NK-92 treated with Interleukin-12 subunit alpha and Interleukin-12 subunit beta, amount 100 ng/mL, for 24 hours (cell line): Measurements from ENCODE around the gene CES4A.
"Not testable (repeated sequence)": the region's sequence is repeated elsewhere in the genome, so short reads cannot be mapped to it uniquely, and the experiment has no call there.

Experiments used
- DNase-seq: peaks from one replicate; lab custom pipeline; 2025; lab: John Stamatoyannopoulos, UW

Gene CES4A

DNA sequence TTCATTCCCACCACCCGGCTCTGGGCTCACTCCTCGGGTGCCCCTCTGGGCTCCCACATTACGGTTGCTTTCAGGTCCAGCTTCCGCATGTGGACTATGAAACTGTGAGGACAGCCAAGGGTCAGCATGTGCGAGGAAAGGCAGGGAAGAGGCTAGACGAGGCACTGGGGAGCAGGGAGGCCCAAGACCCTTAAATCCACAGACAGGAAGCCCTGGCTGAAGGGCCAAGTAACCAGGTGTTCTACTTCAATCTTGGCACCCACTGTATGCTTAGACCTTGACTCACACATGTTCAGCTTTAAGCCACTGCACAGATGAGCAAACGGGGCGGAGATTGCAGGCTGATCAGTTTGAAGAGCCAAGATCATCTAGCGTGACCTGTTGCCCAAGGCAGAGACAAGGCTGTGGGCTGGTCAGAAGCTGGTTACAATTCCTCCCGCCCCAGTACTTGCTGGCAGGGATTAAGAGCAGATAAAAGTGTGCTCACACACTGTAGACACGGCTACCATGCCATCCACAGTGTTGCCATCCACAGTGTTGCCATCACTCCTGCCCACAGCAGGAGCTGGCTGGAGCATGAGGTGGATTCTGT is at the start of gene CES4A:
Gene CES4A, plus strand, starts transcription at position 393 of the 592 bp plus-strand sequence. Its CDS starts 184 bp downstream, at position 577.
- peak; percentile 38 for DNase-seq

DNA sequence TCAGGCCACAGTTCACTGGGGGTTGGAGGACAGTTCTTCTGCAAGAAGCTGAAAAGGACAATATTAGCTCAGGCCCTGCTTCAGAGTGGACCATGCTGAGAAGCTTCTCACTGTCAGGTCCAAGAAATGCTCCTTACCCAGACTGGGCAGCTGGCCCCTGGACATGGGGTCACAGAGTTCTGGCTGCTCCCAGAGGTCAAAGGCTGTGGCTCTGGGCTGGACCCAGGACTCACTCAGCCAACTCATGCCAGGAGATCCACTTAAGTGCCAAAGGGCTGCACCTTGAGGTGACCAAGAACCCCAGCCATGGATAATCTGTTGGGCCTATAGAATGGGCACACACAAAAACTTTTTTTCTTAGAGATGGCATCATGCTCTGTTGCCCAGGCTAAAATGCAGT is 49.0 kb upstream of the CES4A start:
- DNase-seq: no peak

DNA sequence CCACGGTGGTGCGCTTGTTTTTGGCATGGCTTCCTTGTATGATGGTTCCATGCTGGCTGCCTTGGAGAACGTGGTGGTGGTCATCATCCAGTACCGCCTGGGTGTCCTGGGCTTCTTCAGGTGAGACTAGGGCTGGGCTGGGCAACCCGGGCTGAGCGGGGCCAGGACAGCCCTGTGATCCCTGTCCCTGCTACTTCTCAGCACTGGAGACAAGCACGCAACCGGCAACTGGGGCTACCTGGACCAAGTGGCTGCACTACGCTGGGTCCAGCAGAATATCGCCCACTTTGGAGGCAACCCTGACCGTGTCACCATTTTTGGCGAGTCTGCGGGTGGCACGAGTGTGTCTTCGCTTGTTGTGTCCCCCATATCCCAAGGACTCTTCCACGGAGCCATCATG is 48.2 kb upstream of the CES4A start:
- DNase-seq: no peak

DNA sequence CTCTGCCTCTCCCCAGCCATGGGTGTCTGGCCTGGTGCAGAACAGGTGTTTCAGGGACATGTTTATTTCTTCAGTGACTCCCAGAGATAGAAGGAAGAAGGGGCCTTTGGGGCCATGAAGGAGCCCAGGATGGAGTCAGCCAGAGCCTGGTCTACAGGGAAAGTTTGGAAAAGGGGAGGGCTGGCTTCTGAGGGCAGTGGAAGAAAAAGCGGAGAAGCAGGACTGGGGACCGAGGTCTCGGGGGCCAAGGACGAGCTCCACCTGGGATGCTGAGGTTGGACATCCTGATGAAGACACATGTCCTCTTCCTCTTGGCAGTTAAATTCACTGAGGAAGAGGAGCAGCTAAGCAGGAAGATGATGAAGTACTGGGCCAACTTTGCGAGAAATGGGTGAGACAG is 45.4 kb upstream of the CES4A start:
- DNase-seq: no peak

DNA sequence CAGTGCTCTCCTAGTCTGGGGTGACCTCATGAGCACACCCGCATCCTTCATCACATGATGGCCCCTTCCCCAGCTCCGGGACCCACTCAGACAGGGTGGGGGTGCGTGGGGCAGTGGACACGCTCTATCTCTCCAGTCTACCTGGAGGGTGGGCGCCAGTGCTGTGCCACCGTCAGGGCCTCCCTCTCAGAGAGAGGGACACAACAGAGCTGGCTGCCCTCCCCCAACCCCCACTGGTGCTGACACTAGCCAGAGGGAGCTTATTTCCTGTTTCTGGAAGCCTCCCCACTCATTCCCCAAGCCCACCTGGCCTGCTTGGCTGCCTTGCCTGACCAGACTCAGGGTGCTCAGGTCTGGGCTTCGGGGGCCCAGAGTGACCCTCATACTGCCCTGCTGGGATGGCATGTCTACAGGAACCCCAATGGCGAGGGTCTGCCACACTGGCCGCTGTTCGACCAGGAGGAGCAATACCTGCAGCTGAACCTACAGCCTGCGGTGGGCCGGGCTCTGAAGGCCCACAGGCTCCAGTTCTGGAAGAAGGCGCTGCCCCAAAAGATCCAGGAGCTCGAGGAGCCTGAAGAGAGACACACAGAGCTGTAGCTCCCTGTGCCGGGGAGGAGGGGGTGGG is 44.8 kb upstream of the CES4A start:
- no peak for DNase-seq

DNA sequence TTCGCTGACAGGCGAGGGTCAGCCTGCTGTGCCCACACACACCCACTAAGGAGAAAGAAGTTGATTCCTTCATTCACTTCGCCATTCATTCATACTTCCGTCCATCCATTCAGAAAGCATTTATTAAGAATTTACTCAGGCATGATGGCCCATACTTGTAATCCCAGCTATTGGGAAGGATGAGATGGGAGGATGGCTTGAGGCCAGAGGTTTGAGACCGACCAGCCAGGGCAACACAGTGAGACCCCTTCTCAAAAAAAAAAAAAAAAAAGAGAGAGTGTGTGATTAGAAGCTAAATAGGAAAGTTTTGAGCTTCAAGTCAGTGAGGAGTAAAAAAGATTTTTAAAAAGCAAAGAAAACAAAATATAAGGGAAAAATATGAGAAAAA is 44.3 kb upstream of the CES4A start:
- DNase-seq: no peak

DNA sequence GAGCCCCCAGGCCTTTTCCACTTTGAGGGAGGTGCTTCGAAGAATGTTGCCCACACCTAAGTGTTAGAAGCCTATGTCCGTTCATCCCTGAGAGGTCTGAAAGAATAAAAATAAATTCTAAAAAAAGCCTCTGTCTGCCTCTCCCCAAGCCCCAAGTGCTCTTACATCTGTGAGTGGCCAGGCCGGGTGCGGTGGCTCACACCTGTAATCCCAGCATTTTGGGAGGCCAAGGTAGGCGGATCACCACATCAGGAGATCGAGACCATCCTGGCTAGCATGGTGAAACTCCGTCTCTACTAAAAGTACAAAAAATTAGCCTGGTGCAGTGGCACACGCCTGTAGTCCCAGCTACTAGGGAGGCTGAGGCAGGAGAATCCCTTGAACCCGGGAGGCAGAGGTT is 43.4 kb upstream of the CES4A start:
- not testable (repeated sequence) for DNase-seq

DNA sequence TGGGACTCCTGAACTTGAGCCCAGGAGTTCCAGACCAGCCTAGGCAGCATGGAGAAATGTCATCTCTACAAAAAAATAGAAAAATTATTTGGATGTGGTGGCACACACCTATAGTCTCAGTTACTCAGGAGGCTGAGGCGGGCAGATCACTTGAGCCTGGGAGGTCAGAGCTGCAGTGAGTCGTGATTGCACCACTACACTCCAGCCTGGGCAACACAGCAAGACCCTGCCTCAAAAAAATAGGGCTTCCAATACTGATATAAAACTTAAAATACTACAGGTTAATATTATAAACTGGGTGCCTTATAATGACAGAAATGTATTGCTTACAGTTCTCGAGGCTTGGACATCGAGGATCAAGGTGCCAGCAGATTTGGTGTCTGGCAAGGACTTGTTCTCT is 42.5 kb upstream of the CES4A start:
- DNase-seq: no peak

DNA sequence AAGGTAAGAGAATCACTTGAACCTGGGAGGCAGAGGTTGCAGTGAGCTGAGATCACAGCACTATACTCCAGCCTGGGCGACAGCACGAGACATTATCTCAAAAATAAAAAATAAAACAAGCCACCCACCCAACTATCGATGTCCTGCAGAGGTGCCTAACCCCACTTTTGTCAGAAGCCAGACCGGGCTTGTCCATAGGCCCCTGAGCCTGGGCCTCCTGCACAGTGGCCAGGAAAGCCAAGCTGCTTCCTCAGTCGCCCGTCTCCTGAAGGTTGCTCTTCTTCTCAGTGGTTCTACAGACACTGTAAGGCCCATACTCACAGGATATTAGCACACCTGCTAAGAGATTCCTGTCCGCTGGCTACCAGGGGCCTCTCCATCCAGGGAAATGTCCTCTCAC is 41.8 kb upstream of the CES4A start:
- DNase-seq: no peak

DNA sequence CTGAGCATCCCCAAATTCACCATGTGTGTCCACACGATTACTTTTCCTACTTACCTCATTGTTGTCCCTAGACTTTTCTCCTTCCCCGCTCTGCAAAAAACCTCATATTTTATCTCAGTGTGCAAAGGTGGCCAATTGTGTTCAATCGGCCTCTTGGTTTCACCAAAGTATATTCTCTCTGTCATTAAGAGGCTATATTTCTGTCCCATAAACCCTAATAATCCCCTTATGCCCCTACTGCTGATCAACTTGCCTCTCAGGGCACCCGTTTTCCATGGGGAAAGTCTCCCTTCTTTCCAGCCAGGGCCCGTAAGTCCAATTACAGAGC is 41.5 kb upstream of the CES4A start:
- no peak for DNase-seq

DNA sequence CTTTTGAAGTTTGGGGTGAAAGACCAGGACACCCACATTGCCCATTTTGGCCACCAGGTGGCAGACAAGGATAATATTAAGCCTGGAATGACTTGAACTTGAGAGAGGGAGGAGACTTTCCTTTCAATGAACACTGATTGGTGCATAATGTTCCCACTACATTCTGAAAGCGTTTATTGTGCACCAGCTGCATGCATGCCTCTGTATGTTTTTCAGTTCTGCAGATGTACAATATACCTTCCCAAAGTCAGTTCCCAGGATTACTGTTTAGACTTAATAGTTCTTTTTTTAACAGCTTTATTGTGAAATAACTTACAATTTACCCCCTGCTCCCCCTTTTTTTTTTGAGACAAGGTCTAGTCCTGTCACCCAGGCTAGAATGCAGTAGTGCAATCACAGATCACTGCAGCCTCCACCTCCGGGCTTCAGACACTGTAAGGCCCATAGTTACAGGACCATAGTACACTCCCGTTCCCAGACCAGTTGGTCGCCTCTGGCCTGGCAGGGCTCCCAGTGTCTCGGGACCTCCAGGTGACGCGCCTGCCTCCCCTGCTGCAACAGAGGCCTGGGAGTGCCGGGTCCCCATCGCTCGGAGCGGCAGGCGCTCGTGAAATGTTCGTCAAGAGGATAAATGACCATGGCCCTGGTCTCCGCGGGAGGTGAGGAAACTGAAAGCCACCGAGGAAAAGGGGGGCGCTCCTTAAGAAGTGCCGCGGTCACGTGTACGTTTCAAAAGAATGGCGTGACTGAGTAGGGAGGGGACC is 40.9 kb upstream of the CES4A start:
- DNase-seq: peak; percentile 34

DNA sequence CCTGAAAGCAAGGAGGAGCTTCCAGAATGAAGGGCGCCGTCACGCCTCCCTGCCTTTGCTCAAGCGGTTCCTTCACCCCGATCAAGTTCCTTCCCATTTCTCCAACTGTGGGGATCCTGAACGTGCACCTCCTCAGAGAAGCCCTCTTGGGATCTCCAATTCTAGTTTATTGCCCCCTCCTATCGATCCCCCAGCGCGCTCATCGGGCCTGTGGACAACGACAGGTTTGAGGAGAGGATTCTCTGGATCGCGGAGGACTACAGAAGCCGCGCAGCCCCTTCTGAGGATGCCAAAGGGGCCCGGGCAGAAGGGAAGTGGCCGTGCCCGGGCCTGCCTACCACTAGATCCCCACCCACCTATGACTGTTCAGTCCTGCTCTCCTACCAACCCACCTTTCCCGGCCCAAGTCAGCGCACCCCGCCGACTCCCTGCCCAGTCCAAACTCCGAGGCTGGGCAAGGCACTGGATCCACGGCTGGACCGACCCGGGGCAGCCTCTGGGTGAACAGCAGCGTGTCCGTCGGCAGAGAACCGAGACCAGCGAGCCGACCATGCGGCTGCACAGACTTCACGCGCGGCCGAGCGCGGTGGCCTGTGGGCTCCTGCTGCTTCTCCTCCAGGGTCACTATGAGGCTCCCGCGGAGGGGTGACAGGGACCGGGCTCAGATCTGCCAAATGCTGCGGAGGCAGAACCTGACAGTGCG is 40.1 kb upstream of the CES4A start:
- DNase-seq: no peak

DNA sequence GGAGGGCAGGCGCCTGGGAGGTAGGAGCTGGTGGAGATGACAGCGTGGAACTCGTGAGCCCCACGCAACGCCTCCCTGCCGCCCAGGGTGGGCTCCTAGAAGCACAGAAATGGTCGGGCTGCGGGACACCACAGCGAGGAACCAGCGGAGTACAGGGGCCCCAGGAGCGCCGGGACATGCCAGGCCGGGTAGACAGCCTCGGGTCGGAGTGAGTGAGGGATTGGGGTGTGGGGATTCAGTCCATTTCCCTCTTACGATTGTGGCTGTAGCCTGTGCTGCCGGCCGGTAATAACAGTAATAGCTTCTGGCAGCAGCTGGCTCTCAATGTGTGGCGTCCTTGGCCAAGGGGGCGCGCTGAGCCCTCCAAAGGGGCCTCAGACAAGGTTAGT is 39.6 kb upstream of the CES4A start:
- DNase-seq: no peak

DNA sequence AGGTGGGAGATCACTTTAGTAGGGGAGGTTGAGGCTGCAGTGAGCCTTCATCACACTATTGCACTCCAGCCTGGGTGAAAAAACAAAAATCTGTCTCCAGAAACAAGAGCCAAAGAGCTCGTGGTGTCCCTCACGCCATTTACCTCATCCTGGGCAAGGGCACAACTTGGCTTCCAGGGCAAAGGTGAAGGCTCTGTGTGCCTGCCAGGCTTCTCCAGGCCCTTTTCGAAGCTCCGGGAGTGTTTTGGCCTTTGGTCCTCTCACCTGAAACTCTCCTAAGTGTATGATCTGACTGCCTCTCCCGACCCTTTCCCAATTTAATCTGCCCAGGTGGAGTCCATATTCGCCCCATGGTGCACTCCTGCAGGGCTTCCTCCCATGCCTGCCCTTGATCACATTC is 38.9 kb upstream of the CES4A start:
- DNase-seq: no peak

DNA sequence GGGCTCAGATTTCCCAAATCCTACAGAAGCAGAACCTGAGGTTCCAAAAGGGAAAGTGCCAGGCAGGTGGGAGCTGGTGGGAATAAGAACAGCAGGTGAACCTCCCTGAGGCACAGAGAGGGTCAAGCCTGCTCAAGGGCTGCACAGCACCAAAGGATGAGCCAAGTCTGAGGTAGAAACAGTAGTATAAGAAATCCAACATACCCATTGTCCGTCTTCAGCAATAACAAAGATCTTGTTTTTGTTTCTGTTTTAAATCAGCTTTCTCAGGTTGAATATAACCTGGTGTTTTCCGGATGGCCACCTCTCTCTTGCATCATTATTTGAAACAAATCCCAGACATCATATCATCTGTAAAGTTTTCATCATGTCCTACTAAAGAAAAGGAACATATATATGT is 38.0 kb upstream of the CES4A start:
- DNase-seq: no peak

DNA sequence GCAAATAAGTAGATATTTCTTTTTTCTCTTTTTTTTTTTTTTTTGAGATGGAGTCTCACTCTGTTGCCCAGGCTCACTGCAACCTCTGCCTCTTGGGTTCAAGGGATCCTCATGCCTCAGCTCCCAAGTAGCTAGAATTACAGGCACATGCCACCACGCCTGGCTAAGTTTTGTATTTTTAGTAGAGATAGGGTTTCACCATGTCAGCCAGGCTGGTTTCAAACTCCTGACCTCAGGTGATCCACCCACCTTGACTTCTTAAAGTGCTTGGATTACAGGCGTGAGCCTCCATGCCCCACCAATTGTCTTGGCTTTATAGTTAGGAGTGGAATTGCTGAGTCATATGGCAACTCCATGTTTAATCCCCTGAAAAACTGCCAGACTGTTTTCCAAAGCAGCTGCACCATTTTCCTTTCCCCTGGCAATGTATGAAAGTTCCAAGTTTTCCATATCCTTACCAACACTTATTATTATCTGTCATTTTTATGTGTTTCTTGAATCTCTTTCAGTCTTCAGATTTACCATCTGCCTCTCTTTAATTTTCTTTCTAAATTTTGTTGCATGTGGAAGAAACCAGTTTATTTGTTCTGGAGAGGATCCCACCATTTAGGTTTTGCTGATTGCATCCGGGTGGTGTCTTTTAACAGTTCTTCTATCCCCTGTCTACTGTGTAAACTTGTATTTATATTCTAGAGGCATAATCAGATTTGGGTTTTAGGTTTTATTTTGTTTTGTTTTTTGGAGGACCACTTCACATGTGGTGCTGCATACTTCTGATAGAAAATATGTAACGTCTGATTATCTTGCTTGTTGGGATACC is 37.2 kb upstream of the CES4A start:
- DNase-seq: no peak

DNA sequence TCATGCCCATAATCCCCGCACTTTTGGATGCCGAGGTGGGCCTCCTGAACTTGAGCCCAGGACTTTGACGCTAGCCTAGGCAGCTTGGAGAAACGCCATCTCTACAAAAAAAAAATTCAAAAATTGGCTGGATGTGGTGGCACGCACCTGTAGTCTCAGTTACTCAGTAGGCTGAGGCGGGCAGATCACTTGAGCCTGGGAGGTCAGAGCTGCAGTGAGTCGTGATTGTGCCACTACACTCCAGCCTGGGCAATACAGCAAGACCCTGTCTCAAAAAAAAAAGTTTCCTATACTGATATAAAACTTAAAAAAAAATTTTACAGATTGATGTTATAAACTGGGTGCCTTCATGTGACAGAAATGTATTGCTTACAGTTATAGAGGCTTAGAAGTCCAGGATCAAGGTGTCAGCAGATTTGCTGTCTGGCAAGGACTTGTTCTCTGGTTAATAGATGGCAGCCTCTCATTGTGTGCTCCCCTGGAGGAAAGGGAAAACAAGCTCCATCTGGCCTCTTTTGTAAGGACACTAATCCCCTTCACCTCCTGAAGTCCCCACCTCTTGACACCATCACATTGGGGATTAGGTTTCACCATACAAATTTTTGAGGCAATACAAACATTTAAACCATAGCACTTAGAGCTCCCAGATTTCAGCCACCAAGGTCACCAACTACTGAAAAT is 35.8 kb upstream of the CES4A start:
- DNase-seq: no peak

DNA sequence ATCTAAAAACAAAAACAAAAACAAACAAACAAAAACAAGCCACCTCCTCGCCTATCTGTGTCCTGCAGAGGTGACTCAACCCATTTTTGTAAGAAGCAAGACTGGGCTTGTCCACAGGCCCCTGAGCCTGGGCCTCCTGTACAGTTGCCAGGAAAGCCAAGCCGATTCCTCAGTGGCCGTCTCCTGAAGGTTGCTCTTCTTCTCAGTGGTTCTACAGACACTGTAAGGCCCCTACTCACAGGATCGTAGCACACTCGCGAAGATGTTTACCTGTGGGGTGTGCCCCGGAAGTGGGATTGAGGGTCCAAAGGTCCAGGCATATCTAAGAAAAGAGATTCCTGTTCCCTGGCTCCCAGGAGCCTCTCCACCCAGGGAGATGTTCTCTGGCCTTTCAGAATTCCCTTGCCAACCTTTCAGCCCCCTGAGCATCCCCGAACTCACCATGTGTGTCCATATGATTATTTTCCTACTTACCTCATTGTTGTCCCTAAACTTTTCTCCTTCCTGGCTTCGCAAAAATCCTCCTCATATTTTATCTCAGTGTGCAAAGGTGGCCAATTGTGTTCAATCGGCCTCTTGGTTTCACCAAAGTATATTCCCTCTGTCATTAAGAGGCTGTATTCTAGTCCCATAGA is 34.8 kb upstream of the CES4A start:
- DNase-seq: no peak

DNA sequence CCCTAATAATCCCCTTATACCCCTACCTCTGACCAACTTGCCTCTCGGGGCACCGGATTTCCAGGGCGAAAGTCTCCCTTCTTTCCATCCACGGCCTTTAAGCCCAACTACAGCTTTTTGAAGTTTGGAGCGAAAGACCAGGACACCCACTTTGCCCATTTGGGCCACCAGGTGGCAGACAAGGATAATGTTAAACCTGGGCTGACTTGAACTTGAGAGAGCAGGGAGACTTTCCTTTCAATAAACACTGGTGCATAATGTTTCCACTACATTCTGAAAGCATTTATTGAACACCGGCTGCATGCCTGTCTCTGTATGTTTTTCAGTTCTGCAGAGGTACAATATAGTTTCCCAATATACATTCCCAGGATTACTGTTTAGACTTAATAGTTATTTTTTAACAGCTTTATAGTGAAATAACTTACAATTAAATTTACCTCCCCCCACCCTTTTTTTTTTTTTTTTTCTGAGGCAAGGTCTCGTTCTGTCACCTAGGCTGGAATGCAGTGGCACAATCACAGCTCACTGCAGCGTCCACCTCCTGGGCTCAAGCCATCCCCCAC is 34.2 kb upstream of the CES4A start:
- DNase-seq: peak; percentile 43

DNA sequence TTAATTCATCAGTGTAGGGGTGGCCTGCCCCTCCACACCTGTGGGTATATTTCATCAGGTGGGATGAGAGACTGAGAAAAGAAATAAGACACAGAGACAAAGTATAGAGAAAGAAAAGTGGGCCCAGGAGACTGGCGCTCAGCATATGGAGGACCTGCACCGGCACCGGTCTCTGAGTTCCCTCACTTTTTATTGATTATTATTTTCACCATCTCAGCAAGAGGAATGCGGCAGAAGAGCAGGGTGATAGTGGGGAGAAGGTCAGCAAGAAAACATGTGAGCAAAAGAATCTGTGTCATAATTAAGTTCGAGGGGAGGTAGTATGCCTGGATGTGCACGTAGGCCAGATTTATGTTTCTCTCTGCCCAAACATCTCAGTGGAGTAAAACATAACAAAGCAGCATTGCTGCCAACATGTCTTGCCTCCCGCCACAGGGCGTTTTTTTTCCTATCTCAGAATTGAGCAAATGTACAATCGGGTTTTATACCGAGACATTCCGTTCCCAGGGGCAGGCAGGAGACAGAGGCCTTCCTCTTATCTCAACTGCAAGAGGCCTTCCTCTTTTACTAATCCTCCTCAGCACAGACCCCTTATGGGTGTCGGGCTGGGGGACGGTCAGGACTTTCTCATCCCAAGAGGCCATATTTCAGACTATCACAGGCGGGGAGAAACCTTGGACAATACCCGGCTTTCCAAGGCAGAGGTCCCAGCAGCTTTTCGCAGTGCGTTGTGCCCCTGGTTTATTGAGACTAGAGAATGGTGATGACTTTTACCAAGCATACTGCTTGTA is 32.8 kb upstream of the CES4A start:
- DNase-seq: not testable (repeated sequence)
